CD4-positive, alpha-beta T cell treated with Interferon gamma for 1 hour (primary cell): ENCODE results near the gene USP54.

ENCODE experiments used
- DNase-seq: peaks from one replicate; pipeline ENCODE4 v3.0.0-alpha.2; 2020

Gene USP54

DNA sequence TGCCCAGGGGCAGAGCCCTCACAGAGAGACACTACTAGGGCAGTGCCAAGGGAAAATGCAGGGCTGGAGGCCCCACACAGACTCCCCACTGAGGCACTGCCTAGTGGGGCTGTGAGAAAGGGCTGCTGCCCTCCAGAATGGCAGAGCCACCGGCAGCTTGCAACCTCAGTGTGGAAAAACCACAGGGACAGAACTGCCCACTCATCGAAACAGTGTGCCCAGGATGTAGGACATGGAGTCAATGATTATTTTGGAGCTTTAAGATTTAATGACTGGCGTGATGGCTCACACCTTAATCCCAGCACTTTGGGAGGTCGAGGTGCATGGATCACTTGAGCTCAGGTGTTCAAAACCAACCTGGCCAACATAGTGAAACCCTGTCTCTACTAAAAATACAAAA is 130.2 kb downstream of the USP54 start:
- DNase-seq, result no peak

DNA sequence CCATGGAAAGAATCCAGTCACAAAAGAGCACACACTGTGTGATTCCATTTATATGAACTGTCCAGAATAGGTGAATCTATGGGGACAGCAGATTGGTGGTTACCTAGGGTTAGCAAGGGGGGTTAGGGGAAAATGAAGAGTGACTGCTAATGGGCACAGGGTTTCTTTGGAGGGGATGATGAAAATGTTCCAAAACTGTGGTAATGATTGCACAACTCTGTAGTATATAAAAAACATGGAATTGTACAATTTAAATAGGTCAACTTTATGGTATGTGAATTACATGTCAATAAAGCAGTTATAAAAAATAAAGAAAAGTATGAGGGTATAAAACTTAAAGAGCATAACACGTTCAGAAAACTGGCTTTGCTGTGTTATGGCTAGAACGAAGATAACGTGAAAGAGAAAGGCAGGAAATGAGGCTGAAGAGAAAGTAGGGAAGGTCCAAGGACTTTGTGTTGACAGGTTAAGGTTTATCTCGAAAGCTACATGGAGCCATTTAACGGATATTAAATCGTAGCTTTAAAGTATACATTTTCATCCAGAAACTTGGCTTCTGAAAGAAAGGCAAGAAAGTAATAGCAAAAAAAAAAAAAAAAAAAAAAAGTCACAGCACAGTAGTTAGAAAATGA is 131.3 kb downstream of the USP54 start:
- DNase-seq, result no peak

DNA sequence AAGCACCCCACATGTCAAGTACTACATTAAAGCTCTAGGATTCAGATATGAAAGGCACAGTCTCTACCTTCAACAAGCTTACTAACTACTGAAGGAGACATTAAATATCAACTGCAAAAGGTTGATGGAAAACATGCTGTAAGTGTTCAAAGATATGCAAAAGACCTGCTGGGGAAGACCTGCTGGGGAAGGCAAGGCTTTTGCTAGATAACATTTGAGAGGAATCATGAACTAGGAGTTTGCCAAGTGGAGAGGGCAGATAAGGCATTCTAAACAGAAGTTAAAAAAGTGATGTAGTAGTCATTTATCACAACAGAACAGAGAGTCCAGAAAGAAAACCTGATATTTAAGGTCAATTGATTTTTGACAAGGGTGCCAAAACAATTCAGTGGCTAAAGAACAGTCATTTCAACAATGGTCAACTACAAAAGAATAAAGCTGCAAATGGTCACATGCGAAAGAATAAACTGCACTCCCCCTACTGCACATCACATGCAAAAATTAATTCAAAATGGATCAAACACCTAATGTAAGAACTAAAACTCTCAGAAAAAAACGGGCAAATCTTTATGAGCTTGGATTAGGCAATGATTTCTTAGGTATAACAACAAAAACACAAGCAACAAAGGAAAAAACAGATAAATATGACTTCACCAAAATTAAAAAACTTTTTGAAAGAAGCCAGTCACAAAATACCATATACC is 134.8 kb downstream of the USP54 start:
- DNase-seq, result no peak

DNA sequence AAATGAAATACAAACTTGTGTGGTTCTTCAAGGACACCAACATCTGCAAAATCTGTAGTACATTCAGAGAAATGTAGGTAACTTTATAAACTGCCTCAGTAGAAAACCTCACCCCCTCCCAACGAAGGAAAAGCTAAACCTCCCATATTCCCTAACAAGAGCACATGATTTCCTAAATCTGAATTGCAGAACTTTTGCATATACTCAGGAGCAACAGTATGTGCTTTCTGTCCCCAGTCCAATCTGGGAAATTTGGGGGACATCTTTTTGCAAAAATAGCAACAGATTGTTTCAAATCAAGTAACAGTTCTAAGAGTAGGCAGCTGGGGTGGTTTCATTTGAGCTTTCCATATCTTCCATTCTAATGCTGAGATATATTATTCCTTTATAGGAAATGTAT is 142.0 kb downstream of the USP54 start:
- DNase-seq, result no peak

DNA sequence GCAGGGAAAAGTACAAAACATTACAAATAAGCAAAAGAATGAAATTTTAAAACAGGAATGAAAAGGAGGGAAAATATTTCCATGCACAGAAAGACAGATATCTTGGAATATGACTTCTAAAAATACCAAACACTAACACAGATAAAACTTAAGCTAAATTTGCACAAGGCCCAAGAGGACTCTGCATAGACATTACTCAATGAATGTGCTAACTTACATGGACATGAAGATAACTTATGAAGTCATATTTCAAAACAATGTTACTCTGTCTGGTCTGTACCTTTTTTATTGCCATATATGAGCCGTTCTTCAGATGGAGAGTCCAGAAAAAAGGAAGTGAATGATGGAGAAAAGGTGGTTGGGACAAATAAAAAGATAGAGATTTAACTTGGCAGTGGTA is 142.8 kb downstream of the USP54 start:
- DNase-seq, result no peak
